Measurements from ENCODE around the gene CASQ2.

The CASQ2 gene

GRCh38 chr1:115651391-115651790 lies 117.1 kb downstream of the CASQ2 start:
- Histone ChIP-seq H3K9me3 (no peaks in the 10 kb centered on the region), H3K4me1 (no peaks in the 10 kb centered on the region), H3K36me3 (no peaks in the 10 kb centered on the region), H3K4me3 (ENCODE audit: low read depth, low read length) (no peak overlapping the region), H3K27me3 (no peaks in the 10 kb centered on the region)
- no peak for DNase-seq
- no peak for TF ChIP-seq CTCF (IDR thresholded peaks at IDR 0.05; ENCODE audit: low read depth, low read length)

DNA sequence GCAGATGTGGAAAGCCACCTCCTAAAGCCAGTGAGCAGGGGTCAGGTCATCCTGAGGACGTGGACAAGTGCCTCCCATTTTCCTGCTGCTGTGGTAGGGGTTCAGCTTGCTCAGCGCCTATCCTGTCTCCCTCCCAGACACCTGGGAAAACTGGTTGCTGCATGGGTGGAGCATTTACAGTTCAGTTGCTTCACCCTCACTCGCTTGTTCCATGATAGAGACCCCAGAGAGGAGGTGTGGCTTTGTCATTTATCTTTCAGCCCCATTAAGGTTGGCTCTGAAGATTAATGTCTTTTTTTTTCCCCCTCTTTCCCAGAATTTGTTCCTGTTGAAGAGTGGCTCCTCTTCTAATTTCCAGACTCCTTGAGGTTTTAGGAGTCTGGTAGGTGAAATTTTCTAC lies 117.6 kb downstream of the CASQ2 start:
- H3K9me3 ChIP-seq: no peaks in the 10 kb centered on the region
- no peak for TF ChIP-seq CTCF (IDR thresholded peaks at IDR 0.05; ENCODE audit: low read depth, low read length)
- H3K4me3 ChIP-seq (ENCODE audit: low read depth, low read length): no peak overlapping the region
- H3K27me3 ChIP-seq: no peaks in the 10 kb centered on the region
- DNase-seq: no peak
- no peaks in the 10 kb centered on the region for H3K36me3 ChIP-seq
- H3K4me1 ChIP-seq: no peaks in the 10 kb centered on the region
